Prostate gland (tissue), 2 donors: ENCODE measurements around the gene SMAD1. TPM values are rescaled to one million over a fixed set of nuclear protein-coding genes. Genes with fewer than 3 reads are reported as not detected.

Source experiments
- DNase-seq: peaks from one replicate; pipeline ENCODE4 v3.0.0-alpha.2; 2019; ENCODE audit warnings: low spot score
- H3K27ac ChIP-seq, 2 donors: fragments of 200-600 bp; sonication (generic); 2 replicates each; pipeline ENCODE4 v1.5.1; 2017 to 2019
- H3K27me3 ChIP-seq: fragments of 200-600 bp; sonication (generic); replicated peaks from 2 replicates; pipeline ENCODE4 v1.5.1; 2019; ENCODE audit not compliant: insufficient read depth
- H3K36me3 ChIP-seq, 2 donors: fragments of 200-600 bp; sonication (generic); 1 replicate in 1 of 2; 2 replicates in 1 of 2; pipeline versions ENCODE4 v1.5.1 to v1.8.1; 2017 to 2019
- H3K4me1 ChIP-seq: fragments of 200-600 bp; sonication (generic); replicated peaks from 2 replicates; pipeline ENCODE4 v1.5.1; 2019
- H3K4me3 ChIP-seq, 2 donors: fragments of 200-600 bp; sonication (generic); 2 replicates each; pipeline ENCODE4 v1.5.1; 2017 to 2019
- H3K9me3 ChIP-seq: fragments of 200-600 bp; sonication (generic); 2 replicates; pipeline ENCODE4 v1.5.1; 2017
- POLR2A ChIP-seq: fragments of 450-650 bp; IDR thresholded peaks from one replicate; pipeline ENCODE4 v1.6.1; 2016; ENCODE audit warnings: antibody characterized with exemption, mild to moderate bottlenecking
- POLR2AphosphoS5 ChIP-seq: sonication (generic); formaldehyde crosslinking; IDR thresholded peaks from one replicate; pipeline ENCODE4 v1.6.1; 2017; ENCODE audit warnings: antibody characterized with exemption
- WGBS: methylation state at CpG from one replicate; pipeline ENCODE4 v1.1.5; 2018; 5-methylcytosine and 5-hydroxymethylcytosine counted together
- intact Hi-C: fragments of 100-400 bp; cut with DNase I; formaldehyde crosslinking; loops from one replicate; pipeline ENCODE4 v1.14.2; 2022
- total RNA-seq, 2 donors: library from RNA; depleted of rRNA; stranded (reverse); fragments of >200 nt; gene quantifications; one replicate each; pipeline ENCODE4 v1.1.0, GENCODE V29; 2016
- TF ChIP-seq, protein P1 (sequence below), 4 experiments: fragments of 200-600 bp in 2 of 4; fragments of 450-650 bp in 2 of 4; sonication (generic) in 2 of 4; IDR thresholded peaks; 1 replicate in 3 of 4; 2 replicates in 1 of 4; pipeline ENCODE4 v1.5.1; 2016 to 2019; ENCODE audit warnings: antibody characterized with exemption in 4 of 4, mild to moderate bottlenecking in 2 of 4, moderate library complexity in 2 of 4

The SMAD1 gene
- total RNA-seq, 2 donors from 2014 or later: 21.5 to 34.3 TPM

DNA sequence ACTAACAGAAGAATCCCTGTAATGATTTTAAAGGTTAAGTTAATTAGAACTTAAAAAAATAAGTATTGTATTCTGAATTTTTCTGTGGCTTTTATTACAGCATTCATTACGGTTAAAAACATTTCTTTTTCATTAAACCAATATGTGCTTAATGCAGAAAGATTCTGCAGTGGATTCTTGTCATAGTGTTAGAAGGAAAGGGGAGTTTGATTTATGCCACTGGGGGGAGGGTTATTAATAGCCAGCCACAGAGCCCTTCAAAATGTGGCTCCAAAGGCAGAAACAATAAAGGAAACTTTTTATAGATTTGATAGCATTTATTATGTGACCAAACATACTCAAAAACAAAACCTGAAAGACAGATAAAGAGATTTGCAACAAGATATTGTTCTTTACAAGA is 9.1 kb downstream of the SMAD1 start:
- intact Hi-C loops: no loop called here
- TF ChIP-seq POLR2A (no peak), POLR2AphosphoS5 (no peak)
- TF ChIP-seq, protein P1, sequence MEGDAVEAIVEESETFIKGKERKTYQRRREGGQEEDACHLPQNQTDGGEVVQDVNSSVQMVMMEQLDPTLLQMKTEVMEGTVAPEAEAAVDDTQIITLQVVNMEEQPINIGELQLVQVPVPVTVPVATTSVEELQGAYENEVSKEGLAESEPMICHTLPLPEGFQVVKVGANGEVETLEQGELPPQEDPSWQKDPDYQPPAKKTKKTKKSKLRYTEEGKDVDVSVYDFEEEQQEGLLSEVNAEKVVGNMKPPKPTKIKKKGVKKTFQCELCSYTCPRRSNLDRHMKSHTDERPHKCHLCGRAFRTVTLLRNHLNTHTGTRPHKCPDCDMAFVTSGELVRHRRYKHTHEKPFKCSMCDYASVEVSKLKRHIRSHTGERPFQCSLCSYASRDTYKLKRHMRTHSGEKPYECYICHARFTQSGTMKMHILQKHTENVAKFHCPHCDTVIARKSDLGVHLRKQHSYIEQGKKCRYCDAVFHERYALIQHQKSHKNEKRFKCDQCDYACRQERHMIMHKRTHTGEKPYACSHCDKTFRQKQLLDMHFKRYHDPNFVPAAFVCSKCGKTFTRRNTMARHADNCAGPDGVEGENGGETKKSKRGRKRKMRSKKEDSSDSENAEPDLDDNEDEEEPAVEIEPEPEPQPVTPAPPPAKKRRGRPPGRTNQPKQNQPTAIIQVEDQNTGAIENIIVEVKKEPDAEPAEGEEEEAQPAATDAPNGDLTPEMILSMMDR (IDR thresholded peaks at IDR 0.05): no peak
- Histone ChIP-seq H3K9me3 (no peaks in the 10 kb centered on the region), H3K27me3 (no peaks in the 10 kb centered on the region), H3K4me1 (no peaks in the 10 kb centered on the region), H3K36me3 (no peaks in the 10 kb centered on the region), H3K4me3 (no peak overlapping the region), H3K27ac (no peak overlapping the region)
- WGBS: 68% methylated on average over 1 of the region's 1 CpG
- DNase-seq: no peak

DNA sequence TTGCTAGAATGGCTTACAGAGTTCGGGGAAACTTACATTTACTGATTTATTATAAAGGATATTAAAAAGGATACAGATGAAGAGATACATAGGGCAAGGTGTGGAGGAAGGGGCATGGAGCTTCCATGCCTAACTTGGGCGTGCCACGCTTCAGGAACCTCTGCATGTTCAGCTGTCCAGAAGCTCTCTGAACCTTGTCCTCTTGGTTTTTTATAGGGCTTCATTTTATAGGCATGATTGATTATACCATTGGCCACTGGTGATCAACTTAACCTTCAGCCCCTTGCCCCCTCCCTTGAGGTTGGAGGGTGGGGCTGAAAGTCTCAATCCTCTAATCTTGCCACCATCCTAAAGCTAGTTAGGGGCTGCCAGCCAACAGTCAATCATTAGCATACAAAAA is 10.7 kb downstream of the SMAD1 start:
- H3K27me3 ChIP-seq: no peaks in the 10 kb centered on the region
- no peaks in the 10 kb centered on the region for H3K4me1 ChIP-seq
- no peak for DNase-seq
- H3K27ac ChIP-seq: no peak overlapping the region
- H3K36me3 ChIP-seq: no peaks in the 10 kb centered on the region
- no peak overlapping the region for H3K4me3 ChIP-seq
- H3K9me3 ChIP-seq: no peaks in the 10 kb centered on the region
- WGBS: 95% methylated on average over 3 of the region's 3 CpGs
- intact Hi-C loops: no loop called here
- TF ChIP-seq POLR2AphosphoS5 (no peak), POLR2A (no peak)
- TF ChIP-seq, protein P1 (IDR thresholded peaks at IDR 0.05): no peak

DNA sequence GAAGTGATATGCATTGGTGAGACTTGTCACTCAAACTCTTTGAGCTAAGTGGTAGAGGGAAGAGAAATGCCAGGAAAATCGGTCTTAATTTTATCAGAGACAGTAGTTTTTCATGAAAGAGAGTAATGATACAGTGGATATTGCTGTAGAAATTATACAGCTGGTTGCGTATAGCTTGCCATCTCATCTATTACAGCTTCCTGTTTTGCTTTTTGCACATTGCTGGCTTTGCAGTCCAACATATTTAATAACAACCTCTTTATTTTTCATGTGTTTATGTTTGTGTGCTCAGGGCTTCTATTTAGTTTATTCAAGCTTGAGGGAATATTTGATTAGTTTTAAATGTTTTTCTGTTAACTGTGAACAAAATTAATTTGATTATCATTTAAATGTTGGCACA is 11.5 kb downstream of the SMAD1 start:
- no peaks in the 10 kb centered on the region for H3K36me3 ChIP-seq
- no peak overlapping the region for H3K4me3 ChIP-seq
- no peaks in the 10 kb centered on the region for H3K27me3 ChIP-seq
- WGBS: 61% methylated on average over 2 of the region's 2 CpGs
- intact Hi-C loops: no loop called here
- H3K4me1 ChIP-seq: no peaks in the 10 kb centered on the region
- no peak for DNase-seq
- no peaks in the 10 kb centered on the region for H3K9me3 ChIP-seq
- H3K27ac ChIP-seq: no peak overlapping the region
- TF ChIP-seq, protein P1 (IDR thresholded peaks at IDR 0.05): no peak
- no peak for TF ChIP-seq POLR2A
- no peak for TF ChIP-seq POLR2AphosphoS5

DNA sequence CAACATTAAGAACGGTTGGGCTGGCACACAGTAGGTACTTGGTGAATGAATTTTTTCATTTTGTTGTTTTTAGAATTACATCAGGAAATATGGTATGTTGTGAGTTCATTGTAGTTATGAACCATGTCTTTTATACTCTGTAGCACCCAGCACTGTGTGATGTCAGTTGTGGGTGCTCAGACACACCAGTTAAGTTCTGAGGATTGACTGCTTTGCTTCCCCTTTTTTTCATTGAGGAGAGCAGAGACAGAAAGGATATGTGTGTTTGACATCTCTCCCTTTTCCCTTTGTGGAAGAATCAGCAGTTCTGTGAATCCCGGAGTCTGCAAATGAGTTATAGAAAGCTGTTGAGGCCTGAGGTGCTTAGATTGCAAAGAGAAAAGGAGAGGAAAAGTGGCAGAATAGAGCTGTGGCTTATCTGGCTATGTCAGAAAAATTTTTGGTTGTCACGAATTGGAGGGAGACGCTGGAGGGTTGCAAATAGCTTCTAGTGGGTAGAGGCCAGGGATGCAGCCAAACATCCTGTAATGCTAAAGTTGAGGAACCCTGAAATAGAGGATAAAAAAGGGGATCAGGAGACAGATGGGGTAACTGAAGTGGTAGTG is 13.1 kb downstream of the SMAD1 start:
- intact Hi-C loops: no loop called here
- TF ChIP-seq POLR2A (no peak), POLR2AphosphoS5 (no peak)
- H3K9me3 ChIP-seq: no peaks in the 10 kb centered on the region
- no peaks in the 10 kb centered on the region for H3K27me3 ChIP-seq
- WGBS: 80% methylated on average over 4 of the region's 4 CpGs
- no peak overlapping the region for H3K4me3 ChIP-seq
- no peak overlapping the region for H3K27ac ChIP-seq
- DNase-seq: no peak
- H3K36me3 ChIP-seq: no peaks in the 10 kb centered on the region
- no peaks in the 10 kb centered on the region for H3K4me1 ChIP-seq

DNA sequence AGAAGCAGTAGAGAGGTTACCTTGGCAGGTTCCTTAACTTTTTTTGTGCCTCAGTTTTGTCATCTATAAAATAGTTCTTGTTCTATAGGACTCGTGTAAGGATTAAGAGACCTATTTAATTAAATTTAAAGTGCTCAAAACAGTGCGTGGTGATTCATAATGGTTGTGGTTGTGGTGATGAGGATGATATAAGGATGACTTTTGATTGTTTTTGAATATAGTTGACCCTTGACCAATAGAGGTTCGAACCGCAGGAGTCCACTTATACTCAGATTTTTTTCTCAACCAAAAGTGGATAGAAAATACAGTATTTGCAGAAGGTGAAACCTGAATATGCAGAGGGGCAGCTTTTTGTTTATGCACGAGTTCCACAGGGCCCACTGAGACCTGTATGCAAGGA is 14.6 kb downstream of the SMAD1 start:
- Histone ChIP-seq H3K36me3 (no peaks in the 10 kb centered on the region), H3K27ac (no peak overlapping the region), H3K27me3 (no peaks in the 10 kb centered on the region), H3K4me1 (no peaks in the 10 kb centered on the region), H3K9me3 (no peaks in the 10 kb centered on the region), H3K4me3 (no peak overlapping the region)
- 92% methylated on average over 5 of the region's 5 CpGs for WGBS
- intact Hi-C loops: no loop called here
- TF ChIP-seq POLR2A (no peak), POLR2AphosphoS5 (no peak)
- TF ChIP-seq, protein P1 (IDR thresholded peaks at IDR 0.05): no peak
- DNase-seq: no peak
